Measurements from ENCODE around the gene OR10H5.

- TF ChIP-seq CTCF (IDR thresholded peaks at IDR 0.05): no peak
- TF ChIP-seq SIN3A (IDR thresholded peaks at IDR 0.05; ENCODE audit: borderline replicate concordance, insufficient read depth, low read depth, low read length): no peak
- no peak for TF ChIP-seq REST (IDR thresholded peaks at IDR 0.05; ENCODE audit: insufficient read depth in 1 of 2, low read depth in 2 of 2, low read length in 1 of 2)
- TF ChIP-seq TCF7L2 (IDR thresholded peaks at IDR 0.05; ENCODE audit: low read depth, low read length): no peak
These were observed 7.5 kb upstream of the OR10H5 start for GRCh38 chr19:15779756-15780476.

Measured in Panc1 (cell line).